Measurements from ENCODE around the gene PHKA1.

Gene PHKA1

DNA sequence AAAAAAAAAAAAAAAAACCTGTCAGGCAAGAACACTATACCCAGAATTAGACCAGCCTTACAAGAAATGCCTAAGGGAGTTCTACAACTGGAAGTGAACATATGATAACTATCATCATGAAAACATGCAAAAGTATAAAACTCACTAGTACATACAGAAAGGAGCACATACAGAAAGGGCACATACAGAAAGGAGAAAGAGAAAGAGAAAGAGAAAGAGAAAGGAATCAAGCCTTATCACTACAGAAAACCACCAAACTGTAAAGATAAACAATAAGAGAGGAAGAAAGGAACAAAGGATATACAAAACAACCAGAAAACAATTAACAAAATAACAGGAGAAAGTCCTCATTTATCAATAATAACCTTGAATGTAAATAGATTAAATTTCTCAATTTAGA lies 50.4 kb downstream of the PHKA1 start:
- no peak for DNase-seq (ENCODE audit: low read depth)
- H3K4me3 ChIP-seq (ENCODE audit: low read depth, low read length) = no peak overlapping the region
- TF ChIP-seq, protein P1, sequence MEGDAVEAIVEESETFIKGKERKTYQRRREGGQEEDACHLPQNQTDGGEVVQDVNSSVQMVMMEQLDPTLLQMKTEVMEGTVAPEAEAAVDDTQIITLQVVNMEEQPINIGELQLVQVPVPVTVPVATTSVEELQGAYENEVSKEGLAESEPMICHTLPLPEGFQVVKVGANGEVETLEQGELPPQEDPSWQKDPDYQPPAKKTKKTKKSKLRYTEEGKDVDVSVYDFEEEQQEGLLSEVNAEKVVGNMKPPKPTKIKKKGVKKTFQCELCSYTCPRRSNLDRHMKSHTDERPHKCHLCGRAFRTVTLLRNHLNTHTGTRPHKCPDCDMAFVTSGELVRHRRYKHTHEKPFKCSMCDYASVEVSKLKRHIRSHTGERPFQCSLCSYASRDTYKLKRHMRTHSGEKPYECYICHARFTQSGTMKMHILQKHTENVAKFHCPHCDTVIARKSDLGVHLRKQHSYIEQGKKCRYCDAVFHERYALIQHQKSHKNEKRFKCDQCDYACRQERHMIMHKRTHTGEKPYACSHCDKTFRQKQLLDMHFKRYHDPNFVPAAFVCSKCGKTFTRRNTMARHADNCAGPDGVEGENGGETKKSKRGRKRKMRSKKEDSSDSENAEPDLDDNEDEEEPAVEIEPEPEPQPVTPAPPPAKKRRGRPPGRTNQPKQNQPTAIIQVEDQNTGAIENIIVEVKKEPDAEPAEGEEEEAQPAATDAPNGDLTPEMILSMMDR (IDR thresholded peaks at IDR 0.05; ENCODE audit: control insufficient read depth, extremely low read depth, insufficient read depth) = no peak

DNA sequence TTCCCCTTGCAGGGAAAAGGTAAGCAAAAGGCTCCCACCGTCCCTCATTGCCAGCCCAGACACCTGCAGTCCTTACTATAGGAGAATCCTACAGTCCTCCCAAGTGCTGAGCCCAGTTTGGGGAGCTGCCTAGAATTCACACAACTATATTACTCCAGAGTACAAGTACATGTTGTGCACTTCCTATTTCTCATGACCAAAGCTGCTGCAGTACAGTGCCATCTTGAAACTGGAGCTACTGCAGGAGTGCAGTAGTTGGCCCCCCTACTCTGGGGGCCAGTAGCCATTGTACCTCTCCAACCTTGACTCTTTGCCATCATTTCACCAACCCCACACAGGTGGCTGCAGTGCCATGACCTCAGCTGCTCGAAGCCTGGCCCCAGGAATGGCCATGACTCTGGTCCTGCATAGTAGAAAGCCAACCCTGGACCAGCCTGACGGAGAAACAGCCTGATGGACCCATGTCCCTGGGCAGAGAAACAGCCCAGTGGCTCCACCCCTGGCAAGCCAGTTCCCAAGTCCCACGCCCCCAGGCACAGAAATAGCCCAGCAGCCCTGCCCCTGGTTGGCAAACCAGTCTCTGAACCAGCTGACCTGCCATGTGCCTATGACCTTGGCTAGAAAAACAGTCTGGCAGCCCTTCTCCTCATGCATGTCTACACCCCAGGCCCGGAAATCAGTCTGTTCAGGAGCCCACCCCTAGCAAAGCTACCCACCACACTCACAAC lies 51.9 kb downstream of the PHKA1 start:
- H3K4me3 ChIP-seq (ENCODE audit: low read depth, low read length) = no peak overlapping the region
- TF ChIP-seq, protein P1 (IDR thresholded peaks at IDR 0.05; ENCODE audit: control insufficient read depth, extremely low read depth, insufficient read depth) = no peak
- DNase-seq (ENCODE audit: low read depth) = no peak

DNA sequence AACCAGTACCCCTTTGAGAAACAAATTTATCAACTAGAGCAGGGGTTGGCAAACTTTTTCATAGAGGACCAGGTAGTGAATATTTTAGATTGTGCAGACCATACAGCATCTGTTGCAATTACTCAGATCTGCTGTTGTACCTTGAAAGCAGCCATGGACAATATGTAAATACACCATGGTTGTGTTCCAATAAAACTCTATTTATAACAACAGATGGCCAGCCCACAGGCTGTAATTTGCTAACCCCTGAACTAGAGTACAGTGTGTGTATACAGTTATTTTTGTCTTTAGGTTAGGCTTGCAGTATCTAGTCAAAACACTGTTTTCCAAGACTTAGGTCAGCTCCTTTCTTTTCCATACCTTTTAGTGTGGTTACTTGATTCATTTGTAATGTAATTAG lies 54.4 kb downstream of the PHKA1 start:
- no peak for DNase-seq (ENCODE audit: low read depth)
- H3K4me3 ChIP-seq (ENCODE audit: low read depth, low read length) = no peak overlapping the region
- TF ChIP-seq, protein P1 (IDR thresholded peaks at IDR 0.05; ENCODE audit: control insufficient read depth, extremely low read depth, insufficient read depth) = no peak

DNA sequence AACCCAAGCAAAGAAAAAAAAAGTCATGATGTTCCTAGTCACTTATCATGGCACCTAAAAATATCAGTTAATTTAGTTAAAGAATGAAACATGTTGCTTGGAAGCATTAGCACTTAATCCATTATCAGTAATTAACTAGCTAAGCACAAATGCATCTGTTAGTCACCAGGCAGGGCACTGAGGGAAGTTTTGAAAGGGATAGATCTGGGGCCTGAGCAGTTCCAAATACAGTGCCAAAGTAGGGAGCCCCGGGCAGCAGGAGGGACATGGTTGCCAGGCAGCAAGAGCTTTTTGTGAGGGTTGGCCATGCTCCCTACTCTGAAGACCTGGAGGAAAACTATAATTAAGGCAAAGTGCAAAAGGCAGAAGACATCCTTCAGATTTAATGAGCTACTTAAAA lies 62.0 kb downstream of the PHKA1 start:
- DNase-seq (ENCODE audit: low read depth) = no peak
- H3K4me3 ChIP-seq (ENCODE audit: low read depth, low read length) = no peak overlapping the region

DNA sequence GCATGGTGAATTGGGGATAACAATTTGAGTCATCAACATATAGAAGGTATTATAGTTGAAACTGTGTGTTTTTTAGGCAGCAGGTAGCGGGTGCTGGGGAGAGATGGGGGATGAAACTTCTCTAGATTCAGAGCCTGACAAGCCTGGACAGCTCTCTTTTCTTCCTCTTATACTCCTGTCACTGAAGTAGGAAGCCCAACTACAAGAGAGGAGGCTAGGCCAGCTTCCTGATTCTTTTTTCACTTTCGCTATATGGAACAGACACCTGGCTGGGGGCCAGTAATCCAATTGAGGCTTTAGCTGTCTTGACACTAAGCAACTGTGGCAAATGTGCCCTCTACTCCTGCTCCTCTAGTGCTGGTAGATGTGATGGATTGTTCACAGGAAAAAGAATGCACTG lies 69.2 kb downstream of the PHKA1 start:
- no peak for DNase-seq (ENCODE audit: low read depth)
- TF ChIP-seq, protein P1 (IDR thresholded peaks at IDR 0.05; ENCODE audit: control insufficient read depth, extremely low read depth, insufficient read depth) = no peak
- no peak overlapping the region for H3K4me3 ChIP-seq (ENCODE audit: low read depth, low read length)

More for the DNA sequence above, 62.0 kb downstream of the PHKA1 start:
- TF ChIP-seq, protein P1 (IDR thresholded peaks at IDR 0.05; ENCODE audit: control insufficient read depth, extremely low read depth, insufficient read depth) = no peak

DNA sequence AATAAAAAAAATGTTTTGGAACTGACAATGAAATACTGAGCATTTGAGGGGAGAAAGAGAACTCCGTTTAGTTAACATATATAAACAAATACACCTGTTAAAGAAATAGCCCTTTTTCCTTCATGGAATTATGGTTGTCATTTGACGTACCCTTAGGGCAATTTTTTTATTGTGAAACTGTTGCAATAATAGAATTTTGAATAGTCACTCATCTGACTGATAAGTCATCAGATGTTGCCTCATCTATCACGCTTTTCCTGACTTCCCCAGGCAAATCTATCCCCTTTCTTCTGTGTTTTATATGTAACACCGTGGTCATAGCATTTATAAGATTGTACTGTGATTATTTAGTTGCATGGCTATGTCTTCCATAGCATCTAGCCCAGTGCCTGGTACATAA lies 72.5 kb downstream of the PHKA1 start:
- no peak for DNase-seq (ENCODE audit: low read depth)
- no peak overlapping the region for H3K4me3 ChIP-seq (ENCODE audit: low read depth, low read length)
- TF ChIP-seq, protein P1 (IDR thresholded peaks at IDR 0.05; ENCODE audit: control insufficient read depth, extremely low read depth, insufficient read depth) = no peak

DNA sequence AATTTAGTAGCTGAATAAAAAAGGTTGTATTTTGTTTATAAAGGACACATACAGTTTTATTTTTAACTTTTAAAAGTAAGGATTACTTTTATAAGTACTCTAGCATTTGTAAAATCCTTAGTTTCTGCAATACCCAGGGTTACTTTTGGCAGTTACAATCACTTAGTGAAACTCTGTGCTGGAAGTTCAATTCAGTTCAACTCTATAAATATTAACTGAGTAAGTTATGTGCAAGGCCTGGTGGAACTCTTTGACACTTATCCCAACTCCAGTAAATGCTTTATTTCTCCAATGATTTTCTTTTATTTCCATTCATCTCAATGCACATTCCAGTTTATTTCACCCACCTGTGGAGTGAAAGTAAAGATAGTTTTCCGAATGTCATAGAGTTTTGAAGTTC lies 78.2 kb downstream of the PHKA1 start:
- H3K4me3 ChIP-seq (ENCODE audit: low read depth, low read length) = no peak overlapping the region
- DNase-seq (ENCODE audit: low read depth) = no peak
- TF ChIP-seq, protein P1 (IDR thresholded peaks at IDR 0.05; ENCODE audit: control insufficient read depth, extremely low read depth, insufficient read depth) = no peak

Measured in LNCaP clone FGC (cell line).